ENCODE results near the gene LRRIQ1. TPM values are rescaled to one million over a fixed set of nuclear protein-coding genes. Genes with fewer than 3 reads are reported as not detected.

Gene LRRIQ1
- total RNA-seq, 1 experiment from 2014 or later = 3.2 TPM

GRCh38 chr12:85036733-85037132 is 582 bp downstream of the LRRIQ1 start:
- in situ Hi-C loops (cut with HindIII; ENCODE audit: low pct_unique_long_range_greater_than_20kb, low sequenced_read_pairs) = no loop called here
- no peak for DNase-seq (ENCODE audit: low read depth)

- no peak for DNase-seq (ENCODE audit: low read depth)
- in situ Hi-C loops (cut with HindIII; ENCODE audit: low pct_unique_long_range_greater_than_20kb, low sequenced_read_pairs) = no loop called here
Measured at GRCh38 chr12:85041395-85041794, 5.2 kb downstream of the LRRIQ1 start.

GRCh38 chr12:85043829-85044228 is 7.7 kb downstream of the LRRIQ1 start:
- in situ Hi-C loops (cut with HindIII; ENCODE audit: low pct_unique_long_range_greater_than_20kb, low sequenced_read_pairs) = no loop called here
- no peak for DNase-seq (ENCODE audit: low read depth)

GRCh38 chr12:85057370-85057963 is 21.3 kb downstream of the LRRIQ1 start:
- peak; percentile 41 for DNase-seq (ENCODE audit: low read depth)
- in situ Hi-C loops (cut with HindIII; ENCODE audit: low pct_unique_long_range_greater_than_20kb, low sequenced_read_pairs) = no loop called here

- in situ Hi-C loops (cut with HindIII; ENCODE audit: low pct_unique_long_range_greater_than_20kb, low sequenced_read_pairs) = no loop called here
- DNase-seq (ENCODE audit: low read depth) = no peak
Measured at GRCh38 chr12:85058339-85058738, 22.2 kb downstream of the LRRIQ1 start.

- in situ Hi-C loops (cut with HindIII; ENCODE audit: low pct_unique_long_range_greater_than_20kb, low sequenced_read_pairs) = no loop called here
- no peak for DNase-seq (ENCODE audit: low read depth)
Measured at GRCh38 chr12:85059594-85059993, 23.4 kb downstream of the LRRIQ1 start.

- DNase-seq (ENCODE audit: low read depth) = no peak
- in situ Hi-C loops (cut with HindIII; ENCODE audit: low pct_unique_long_range_greater_than_20kb, low sequenced_read_pairs) = no loop called here
Measured at GRCh38 chr12:85060916-85061315, 24.8 kb downstream of the LRRIQ1 start.

GRCh38 chr12:85065837-85066482 is 29.8 kb downstream of the LRRIQ1 start:
- DNase-seq (ENCODE audit: low read depth) = no peak
- in situ Hi-C loops (cut with HindIII; ENCODE audit: low pct_unique_long_range_greater_than_20kb, low sequenced_read_pairs) = no loop called here

GRCh38 chr12:85072826-85073225 is 36.7 kb downstream of the LRRIQ1 start:
- no peak for DNase-seq (ENCODE audit: low read depth)
- in situ Hi-C loops (cut with HindIII; ENCODE audit: low pct_unique_long_range_greater_than_20kb, low sequenced_read_pairs) = no loop called here

- DNase-seq (ENCODE audit: low read depth) = peak; percentile 92
- in situ Hi-C loops (cut with HindIII; ENCODE audit: low pct_unique_long_range_greater_than_20kb, low sequenced_read_pairs) = no loop called here
Measured at GRCh38 chr12:85076688-85077430, 40.7 kb downstream of the LRRIQ1 start.

GRCh38 chr12:85085066-85085465 is 48.9 kb downstream of the LRRIQ1 start:
- in situ Hi-C loops (cut with HindIII; ENCODE audit: low pct_unique_long_range_greater_than_20kb, low sequenced_read_pairs) = no loop called here
- no peak for DNase-seq (ENCODE audit: low read depth)

- DNase-seq (ENCODE audit: low read depth) = no peak
- in situ Hi-C loops (cut with HindIII; ENCODE audit: low pct_unique_long_range_greater_than_20kb, low sequenced_read_pairs) = no loop called here
Measured at GRCh38 chr12:85089792-85090191, 53.6 kb downstream of the LRRIQ1 start.

GRCh38 chr12:85092814-85093370 is 56.7 kb downstream of the LRRIQ1 start:
- in situ Hi-C loops (cut with HindIII; ENCODE audit: low pct_unique_long_range_greater_than_20kb, low sequenced_read_pairs) = no loop called here
- no peak for DNase-seq (ENCODE audit: low read depth)

- in situ Hi-C loops (cut with HindIII; ENCODE audit: low pct_unique_long_range_greater_than_20kb, low sequenced_read_pairs) = no loop called here
Measured at GRCh38 chr12:85095501-85095900, 59.4 kb downstream of the LRRIQ1 start.

GRCh38 chr12:85130646-85131045 is 94.5 kb downstream of the LRRIQ1 start:
- DNase-seq (ENCODE audit: low read depth) = no peak

More at GRCh38 chr12:85095501-85095900, 59.4 kb downstream of the LRRIQ1 start:
- no peak for DNase-seq (ENCODE audit: low read depth)

GRCh38 chr12:85138833-85139232 is 102.7 kb downstream of the LRRIQ1 start:
- in situ Hi-C loops (cut with HindIII; ENCODE audit: low pct_unique_long_range_greater_than_20kb, low sequenced_read_pairs) = no loop called here
- DNase-seq (ENCODE audit: low read depth) = no peak

More at GRCh38 chr12:85130646-85131045, 94.5 kb downstream of the LRRIQ1 start:
- in situ Hi-C loops (cut with HindIII; ENCODE audit: low pct_unique_long_range_greater_than_20kb, low sequenced_read_pairs) = no loop called here

- in situ Hi-C loops (cut with HindIII; ENCODE audit: low pct_unique_long_range_greater_than_20kb, low sequenced_read_pairs) = no loop called here
- no peak for DNase-seq (ENCODE audit: low read depth)
Measured at GRCh38 chr12:85147331-85147730, 111.2 kb downstream of the LRRIQ1 start.

- DNase-seq (ENCODE audit: low read depth) = no peak
- in situ Hi-C loops (cut with HindIII; ENCODE audit: low pct_unique_long_range_greater_than_20kb, low sequenced_read_pairs) = no loop called here
Measured at GRCh38 chr12:85152311-85152729, 116.2 kb downstream of the LRRIQ1 start.

GRCh38 chr12:85155791-85156190 is 119.6 kb downstream of the LRRIQ1 start:
- peak; percentile 46 for DNase-seq (ENCODE audit: low read depth)
- in situ Hi-C loops (cut with HindIII; ENCODE audit: low pct_unique_long_range_greater_than_20kb, low sequenced_read_pairs) = loop anchor here (5.0 kb wide), 1 partner anchor 292 kb away; no protein-coding TSS in a partner anchor
